IPS-NIHi11 (cell line): ENCODE data around the gene CAMTA1.
"Not testable (repeated sequence)": the region's sequence is repeated elsewhere in the genome, so short reads cannot be mapped to it uniquely, and the experiment has no call there.

ENCODE experiments used
- DNase-seq: peaks from one replicate; pipeline ENCODE4 v3.0.0; 2012; ENCODE audit warnings: mixed read lengths, low spot score

The CAMTA1 gene, protein sequence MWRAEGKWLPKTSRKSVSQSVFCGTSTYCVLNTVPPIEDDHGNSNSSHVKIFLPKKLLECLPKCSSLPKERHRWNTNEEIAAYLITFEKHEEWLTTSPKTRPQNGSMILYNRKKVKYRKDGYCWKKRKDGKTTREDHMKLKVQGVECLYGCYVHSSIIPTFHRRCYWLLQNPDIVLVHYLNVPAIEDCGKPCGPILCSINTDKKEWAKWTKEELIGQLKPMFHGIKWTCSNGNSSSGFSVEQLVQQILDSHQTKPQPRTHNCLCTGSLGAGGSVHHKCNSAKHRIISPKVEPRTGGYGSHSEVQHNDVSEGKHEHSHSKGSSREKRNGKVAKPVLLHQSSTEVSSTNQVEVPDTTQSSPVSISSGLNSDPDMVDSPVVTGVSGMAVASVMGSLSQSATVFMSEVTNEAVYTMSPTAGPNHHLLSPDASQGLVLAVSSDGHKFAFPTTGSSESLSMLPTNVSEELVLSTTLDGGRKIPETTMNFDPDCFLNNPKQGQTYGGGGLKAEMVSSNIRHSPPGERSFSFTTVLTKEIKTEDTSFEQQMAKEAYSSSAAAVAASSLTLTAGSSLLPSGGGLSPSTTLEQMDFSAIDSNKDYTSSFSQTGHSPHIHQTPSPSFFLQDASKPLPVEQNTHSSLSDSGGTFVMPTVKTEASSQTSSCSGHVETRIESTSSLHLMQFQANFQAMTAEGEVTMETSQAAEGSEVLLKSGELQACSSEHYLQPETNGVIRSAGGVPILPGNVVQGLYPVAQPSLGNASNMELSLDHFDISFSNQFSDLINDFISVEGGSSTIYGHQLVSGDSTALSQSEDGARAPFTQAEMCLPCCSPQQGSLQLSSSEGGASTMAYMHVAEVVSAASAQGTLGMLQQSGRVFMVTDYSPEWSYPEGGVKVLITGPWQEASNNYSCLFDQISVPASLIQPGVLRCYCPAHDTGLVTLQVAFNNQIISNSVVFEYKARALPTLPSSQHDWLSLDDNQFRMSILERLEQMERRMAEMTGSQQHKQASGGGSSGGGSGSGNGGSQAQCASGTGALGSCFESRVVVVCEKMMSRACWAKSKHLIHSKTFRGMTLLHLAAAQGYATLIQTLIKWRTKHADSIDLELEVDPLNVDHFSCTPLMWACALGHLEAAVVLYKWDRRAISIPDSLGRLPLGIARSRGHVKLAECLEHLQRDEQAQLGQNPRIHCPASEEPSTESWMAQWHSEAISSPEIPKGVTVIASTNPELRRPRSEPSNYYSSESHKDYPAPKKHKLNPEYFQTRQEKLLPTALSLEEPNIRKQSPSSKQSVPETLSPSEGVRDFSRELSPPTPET (N-terminal part only)

DNA sequence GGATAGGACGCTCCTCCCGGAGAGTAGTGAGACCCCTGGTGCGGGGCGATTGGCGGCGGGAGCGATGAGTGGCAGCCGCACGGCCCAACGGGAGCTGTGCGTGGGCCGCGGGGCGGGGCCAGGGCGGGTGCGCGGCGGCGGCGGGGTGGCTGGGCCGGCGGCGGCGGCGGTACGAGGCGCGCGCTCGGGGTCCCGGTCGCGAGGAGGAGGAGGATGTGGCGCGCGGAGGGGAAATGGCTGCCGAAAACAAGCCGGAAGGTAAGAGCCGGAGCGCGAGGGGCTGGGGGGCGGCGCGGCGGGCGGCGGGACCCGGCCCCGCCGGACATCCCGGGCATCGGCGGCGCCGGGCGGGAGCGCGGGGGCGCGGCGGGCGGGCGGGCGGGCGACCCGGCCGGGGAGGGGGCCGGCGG is at the start of gene CAMTA1:
TSS of gene CAMTA1 (plus strand) at position 137 of the 410 bp plus-strand sequence. CDS start at position 214, 77 bp downstream.
- no peak for DNase-seq

DNA sequence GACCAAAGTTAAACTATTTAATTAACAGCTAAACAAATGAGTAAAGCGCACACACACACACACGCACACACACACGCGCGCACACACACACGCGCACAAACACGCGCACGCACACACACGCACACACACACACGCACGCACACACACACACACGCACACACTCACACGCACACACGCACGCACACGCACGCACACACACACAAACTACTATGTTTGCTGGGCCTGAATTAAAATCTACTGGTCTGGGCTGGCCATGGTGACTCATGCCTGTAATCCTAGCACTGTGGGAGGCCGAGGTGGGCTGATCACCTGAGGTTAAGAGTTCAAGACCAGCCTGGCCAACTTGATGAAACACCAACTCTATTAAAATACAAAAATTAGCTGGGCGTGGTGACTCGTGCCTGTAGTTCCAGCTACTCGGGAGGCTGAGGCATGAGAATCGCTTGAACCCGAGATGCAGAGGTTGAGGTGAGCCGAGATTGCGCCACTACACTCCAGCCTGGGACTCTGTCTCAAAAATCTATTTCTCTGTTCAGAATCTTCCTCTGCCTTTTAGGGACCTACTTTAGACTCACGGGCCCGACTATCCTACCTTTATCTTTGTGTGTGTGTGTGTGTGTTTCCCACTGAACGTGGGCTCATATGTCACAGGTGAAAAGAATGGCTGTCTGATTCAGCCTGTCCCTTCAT is 46.1 kb upstream of the CAMTA1 start:
- no peak for DNase-seq

DNA sequence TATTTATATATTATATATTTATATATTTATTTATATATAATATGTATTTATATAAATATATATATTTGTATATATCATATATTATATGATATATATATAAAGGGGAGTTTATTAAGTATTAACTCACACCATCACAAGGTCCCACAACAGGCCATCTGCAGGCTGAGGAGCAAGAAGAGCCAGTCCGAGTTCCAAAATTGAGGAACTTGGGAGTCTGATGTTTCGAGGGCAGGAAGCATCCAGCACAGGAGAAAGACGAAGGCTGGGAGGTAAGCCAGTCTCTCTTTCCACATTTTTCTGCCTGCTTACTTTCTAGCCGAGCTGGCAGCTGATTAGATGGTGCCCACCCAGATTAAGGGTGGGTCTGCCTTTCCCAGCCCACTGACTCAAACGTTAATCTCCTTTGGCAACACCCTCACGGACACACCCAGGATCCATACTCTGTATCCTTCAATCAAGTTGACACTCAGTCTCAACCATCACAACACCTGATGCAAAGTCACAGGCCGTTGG is 42.5 kb upstream of the CAMTA1 start:
- DNase-seq: not testable (repeated sequence)

DNA sequence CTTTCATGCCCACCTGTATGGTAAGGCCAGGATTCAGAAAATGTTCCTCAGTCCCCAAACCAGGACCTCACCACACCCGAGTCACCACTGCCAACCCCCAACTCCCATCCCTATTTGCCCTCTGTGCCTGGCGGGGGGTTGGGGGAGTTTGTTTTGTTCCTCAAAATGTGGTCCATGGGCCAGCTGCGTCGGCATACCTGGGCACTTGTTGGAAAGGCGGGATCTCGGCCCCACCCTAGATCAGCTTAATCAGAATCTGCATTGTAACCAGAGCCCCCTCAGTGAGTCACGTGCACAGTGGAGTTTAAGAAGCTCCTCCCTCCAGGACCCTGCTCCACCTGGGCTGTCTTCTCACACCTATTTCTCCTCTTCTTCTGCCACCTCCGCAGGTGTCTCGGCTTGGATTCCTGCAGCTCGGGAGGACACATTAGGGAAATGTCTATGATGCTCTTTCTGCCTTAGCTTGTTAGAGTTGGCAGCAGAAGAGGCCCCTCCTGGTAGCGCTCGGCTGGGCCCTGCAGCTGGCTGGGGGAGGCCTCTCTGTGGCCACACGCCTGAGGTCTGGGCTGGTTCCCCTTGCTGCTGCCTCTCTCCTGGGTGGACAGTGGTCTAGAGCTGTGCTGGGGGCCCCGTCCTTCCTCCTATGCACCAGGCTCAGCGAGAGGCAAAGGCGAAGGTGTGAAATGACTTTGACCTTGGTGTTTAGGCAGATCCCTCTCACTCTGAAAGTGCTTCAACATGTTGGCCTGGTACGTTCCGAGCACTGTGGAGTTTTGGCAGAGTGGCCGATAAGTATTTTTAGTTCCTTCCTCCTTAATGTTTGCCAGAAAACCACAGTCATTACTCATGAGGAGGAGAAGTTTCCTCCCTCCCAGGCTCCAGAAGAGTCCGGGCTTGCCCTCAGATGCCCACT is 41.8 kb upstream of the CAMTA1 start:
- peak; percentile 41 for DNase-seq

DNA sequence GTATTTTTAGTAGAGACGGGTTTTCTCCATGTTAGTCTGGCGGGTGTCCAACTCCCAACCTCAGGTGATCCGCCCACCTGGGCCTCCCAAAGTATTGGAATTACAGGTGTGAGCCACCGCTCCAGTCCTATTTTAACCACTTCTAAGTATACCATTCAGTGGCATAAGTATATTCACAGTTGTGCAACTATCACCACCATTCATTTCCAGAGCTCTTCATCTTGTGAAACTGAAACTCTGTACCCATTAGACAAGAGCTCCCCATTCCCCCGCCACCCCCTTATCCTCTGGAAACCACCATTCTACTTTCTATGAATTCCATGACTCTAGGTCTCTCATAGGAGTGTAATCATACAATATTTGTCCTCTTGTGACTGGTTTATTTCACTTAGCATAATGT is 40.2 kb upstream of the CAMTA1 start:
- DNase-seq: no peak

DNA sequence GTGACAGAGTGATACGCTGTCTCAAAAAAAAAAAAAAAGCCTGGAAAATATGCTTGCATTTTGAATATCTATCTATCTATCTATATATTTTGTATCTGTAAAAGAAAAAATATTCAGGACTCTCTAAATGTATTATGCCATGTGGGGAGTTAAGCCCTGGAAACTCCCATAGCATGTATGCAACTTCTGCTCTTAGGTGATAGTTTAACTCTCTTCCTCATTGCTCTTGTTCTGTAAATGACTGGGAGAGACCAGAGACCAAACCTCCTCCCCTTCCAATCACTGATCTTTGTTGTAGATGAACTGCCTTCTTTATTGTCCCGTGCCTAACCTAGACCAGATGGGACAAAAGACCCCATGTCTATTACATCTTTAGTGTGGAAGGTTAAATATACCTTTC is 37.6 kb upstream of the CAMTA1 start:
- DNase-seq: no peak

DNA sequence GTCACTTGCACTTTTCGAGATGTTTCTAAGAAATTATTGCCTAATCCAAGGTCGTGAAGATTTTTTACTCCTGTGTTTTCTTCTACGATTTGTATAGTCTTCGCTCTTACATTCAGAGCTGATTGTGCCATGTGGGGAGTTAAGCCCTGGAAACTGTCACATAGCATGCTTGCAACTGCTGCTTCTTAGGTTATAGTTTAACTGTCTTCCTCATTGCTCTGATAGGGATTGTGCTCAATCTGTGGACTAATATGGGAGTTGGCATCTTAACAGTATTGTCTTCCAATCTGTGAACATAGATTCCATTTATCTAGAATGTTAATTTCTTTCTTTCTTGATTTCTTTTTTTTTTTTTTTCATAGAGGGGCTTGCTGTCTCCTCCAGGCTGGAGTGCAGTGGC is 34.8 kb upstream of the CAMTA1 start:
- no peak for DNase-seq

DNA sequence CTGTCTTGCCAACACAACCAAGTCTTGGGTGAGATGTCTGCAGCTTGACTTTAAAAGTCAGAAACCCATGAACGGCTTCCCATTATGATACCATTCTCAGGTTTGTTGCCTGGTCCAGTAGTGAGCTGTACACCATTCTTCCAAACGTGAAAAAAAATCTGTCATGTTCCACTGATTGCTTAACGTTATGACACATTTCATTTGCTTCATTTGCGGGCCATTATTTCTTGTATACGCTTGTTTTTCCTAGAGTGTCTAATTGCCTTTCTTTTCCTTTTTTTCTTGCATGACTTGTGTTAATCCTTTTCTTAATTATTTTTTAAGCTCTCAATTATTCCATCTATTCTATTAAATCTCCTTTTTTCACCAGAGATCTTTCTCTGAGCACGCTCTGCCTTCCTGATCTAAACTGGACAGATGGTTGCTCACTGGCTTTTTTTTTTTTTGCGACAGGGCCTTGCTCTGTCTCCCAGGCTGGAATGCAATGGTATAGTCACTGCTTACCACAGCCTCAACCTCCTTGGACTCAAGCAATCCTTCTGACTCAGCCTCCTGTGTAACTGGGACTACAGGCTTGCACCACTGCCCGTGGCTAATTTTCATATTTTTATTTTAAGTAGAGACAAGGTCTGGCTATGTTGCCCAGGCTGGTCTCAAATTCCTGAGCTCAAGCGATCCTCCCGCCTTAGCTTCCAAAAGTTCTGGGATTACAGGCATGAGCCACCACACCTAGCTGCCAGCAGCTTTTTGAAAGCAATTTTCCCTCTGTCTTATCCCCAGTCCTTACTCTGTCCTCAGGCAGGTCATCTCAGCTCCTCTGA is 31.7 kb upstream of the CAMTA1 start:
- no peak for DNase-seq

DNA sequence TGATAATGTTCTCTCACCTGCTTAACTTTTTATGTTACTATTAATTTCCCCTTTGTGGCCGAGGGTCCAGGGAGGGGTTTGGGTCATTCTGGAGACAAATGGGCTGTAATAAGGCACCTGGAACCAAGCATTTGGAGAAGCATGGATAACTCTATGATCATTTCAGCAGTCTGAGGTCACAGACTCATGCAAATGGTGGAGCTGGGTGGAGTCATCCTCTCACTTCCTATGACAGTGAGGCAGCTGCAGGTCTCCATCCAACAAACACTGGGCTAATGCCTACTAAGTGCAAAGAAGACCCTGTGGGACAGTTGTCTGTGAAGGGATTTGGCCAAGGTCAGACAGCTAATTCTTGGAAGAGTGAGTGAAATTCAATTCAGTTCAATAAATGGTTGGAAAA is 28.8 kb upstream of the CAMTA1 start:
- no peak for DNase-seq

DNA sequence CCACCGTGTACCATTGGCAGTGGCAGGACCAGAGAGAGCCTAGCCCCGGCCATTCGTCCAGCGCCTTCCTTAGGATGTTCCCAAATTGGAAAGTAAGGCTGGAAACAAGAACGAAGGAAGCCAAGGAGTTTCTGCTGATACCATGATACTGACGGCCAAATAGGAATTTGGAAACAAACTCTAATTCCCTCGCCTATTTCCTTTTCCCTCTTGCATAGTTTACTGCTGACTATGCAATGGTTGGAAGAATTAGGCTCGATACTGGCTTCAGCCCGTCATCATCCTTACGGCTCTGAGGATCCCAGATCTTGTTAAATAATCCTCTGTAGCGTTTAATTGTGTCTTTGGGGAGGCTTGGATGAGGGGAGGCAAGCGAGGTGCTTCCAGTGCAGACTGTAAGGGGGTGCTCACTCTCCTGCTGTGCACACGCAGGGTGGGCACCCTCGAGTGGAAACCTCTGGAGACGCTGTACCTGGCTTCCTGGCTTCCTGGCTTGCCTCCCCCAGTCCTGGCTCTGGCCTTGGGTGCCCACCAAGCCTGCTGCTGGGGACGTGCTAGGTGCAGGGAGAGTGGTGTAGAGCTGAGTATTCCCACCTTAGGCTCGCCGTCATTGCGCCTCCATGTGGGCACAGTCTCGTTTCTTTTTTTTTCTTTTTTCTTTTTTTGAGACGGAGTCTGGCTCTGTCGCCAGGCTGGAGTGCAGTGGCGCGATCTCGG is 27.4 kb upstream of the CAMTA1 start:
- no peak for DNase-seq

DNA sequence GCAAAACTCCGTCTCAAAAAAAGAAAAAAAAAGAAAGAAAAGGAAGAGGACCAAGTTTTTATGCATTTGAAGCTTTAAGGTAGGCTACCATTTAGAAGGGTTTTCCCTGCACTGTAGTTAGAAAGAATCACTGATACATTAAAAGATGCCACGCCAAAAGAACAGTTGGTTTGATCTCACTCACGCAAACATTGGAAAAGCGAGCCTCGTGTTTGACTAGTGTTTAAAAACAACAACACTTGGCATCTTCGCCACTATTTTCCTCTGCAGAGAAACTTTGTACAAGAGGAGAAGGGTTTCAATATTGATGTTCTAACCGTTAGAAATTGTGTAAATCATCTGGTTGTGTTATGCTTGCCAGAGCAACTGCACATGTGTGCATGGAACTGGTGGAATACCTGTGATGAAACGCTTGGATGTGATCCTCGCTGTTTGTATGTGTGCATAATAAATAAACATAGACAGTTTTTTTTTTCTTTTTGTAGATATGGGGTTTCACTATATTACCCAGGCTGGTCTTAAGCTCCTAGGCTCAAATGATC is 24.0 kb upstream of the CAMTA1 start:
- no peak for DNase-seq

DNA sequence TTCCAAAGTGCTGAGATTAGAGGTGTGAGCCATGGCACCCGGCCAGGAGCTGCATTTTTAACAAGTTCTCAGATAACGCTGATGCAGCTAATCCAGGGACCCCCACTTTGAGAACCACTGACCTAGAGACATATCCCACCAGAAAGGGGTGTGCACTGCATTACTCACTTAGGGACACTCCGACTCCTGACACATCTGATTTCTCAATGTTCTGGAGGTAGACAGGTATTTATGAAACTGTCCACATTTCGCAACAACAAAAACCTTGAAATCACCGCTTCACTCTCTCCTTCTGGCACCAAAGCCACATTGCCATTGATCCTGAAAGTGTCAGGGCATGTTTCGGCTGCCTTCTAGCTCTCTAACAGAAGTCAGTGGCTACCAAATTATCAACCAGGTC is 23.2 kb upstream of the CAMTA1 start:
- no peak for DNase-seq

DNA sequence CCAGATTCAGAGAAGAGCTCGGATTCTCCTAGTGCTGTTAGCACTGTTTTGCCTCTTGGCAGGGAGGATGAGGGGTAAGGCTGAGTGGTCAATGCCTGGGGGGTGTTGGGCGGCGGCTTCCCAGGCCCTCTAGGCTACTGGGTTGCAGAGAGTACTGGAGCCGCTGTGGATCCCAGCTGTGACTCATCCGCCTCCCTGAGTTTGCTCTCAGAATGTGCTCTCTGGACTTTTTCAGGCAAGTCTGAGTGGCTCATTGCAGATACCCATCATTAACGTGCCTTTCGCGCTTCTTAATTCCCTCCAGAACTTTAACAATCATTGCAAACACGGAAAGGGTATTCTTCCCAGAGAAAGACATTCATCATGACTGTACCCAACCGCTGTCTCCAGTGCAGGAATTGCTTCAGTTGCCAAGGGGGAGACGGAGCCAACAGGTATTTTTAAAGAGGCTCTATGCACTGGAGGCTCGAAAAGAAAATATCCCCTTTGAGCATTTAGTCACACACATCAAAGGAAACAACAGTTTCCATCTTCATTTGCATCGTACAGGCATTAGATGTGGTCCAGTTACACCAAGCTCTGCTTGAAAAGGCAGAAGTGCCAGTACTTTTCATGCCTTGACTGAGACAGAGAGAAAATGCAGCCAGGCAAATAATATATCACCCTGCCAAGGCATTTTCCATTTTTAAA is 14.4 kb upstream of the CAMTA1 start:
- peak; percentile 56 for DNase-seq

DNA sequence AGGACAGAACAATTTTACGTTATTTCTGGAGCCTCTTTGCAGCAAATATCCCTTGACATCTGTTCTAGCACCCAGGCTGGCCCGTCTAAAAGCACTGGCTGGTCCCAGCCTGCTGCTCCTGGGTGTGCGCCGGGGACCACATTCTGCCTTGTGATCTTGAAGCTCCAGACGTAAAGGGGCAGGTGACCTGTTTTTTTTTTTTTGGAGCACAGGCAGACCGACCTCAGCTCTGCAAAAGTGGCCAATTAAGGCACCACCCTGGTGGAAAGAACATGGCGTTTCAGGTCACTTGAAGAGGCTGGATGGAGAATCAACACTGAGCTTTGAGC is 13.8 kb upstream of the CAMTA1 start:
- no peak for DNase-seq

DNA sequence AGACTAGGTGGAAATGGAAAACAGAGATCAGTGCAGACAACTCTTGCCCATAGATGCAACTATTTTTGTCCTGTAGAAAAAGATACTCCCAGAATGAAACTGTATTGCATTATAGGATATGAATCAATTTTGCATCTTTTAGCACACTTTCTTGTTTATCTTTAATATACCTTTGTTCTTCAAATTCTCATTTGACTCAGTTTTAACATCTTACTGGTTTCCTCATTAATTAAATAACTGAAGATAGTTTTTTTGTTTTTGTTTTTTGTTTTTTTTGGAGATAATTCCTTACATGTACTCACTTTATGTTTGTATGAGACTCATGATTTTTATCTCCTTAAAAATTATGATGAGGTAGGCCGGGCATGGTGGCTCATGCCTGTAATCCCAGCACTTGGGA is 10.9 kb upstream of the CAMTA1 start:
- DNase-seq: no peak

DNA sequence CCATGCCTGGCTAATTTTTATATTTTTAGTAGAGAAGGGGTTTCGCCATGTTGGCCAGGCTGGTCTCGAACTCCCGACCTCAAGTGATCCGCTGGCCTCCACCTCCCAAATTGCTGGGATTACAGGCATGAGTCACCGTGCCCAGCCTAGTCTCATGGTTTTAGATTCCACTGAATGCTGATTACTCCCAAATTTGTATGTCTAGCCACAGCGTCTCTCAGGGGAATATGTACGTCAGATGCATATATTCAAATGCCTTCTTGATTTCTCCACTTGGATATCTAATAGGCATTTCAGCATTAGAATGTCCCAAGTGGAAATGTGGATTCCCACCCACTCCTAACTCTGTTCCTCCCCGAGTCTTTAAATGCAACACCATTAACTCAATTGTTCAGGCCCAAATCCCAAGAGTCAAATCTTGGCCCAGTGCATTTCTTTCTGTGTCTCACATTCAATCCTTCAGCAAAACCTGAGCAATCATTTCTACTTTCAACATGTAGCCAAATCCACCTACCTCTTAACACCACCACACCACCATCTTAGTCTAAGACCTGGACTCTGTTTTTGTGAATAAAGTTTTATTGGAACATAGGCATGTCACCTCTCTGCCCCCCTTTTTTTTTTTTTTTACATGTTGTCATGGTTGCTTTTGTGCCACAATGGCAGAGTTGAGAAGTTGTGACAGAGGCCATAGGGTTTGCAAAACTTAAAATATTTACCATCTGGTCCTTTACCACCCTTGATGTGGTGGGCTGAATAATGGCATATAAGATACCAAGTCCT is 9.8 kb upstream of the CAMTA1 start:
- no peak for DNase-seq

DNA sequence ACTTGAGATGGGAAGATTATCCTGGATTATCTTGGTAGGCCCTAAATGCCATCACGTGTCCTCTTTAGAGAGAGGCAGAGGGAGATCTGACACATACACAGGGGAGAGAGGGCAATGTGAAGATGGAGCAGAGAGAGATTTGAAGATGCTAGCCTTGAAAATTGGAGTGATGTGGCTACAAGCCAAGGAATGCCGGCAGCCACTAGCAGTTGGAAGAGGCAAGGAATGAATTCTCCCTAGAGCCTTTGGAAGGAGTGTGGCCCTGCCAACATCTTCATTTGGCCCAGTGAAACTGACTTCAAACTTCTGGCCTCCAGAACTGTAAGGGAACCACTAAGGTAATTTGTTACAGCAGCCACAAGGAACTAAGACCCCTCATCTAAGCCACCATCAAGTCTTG is 8.9 kb upstream of the CAMTA1 start:
- DNase-seq: no peak
